C4-2B (cell line): Measurements from ENCODE around the gene NAPSA.

ENCODE experiments used
- ZFX ChIP-seq: fragments of 450-650 bp; IDR thresholded peaks from 2 replicates; pipeline ENCODE4 v1.6.1; 2017
- TF ChIP-seq, protein P1 (sequence below): fragments of 450-650 bp; conservative IDR thresholded peaks from 2 replicates; pipeline ENCODE4 v1.5.1; 2017; ENCODE audit warnings: mild to moderate bottlenecking

GRCh38 chr19:50313812-50314536, 51.5 kb downstream of the NAPSA start:
- TF ChIP-seq, protein P1, sequence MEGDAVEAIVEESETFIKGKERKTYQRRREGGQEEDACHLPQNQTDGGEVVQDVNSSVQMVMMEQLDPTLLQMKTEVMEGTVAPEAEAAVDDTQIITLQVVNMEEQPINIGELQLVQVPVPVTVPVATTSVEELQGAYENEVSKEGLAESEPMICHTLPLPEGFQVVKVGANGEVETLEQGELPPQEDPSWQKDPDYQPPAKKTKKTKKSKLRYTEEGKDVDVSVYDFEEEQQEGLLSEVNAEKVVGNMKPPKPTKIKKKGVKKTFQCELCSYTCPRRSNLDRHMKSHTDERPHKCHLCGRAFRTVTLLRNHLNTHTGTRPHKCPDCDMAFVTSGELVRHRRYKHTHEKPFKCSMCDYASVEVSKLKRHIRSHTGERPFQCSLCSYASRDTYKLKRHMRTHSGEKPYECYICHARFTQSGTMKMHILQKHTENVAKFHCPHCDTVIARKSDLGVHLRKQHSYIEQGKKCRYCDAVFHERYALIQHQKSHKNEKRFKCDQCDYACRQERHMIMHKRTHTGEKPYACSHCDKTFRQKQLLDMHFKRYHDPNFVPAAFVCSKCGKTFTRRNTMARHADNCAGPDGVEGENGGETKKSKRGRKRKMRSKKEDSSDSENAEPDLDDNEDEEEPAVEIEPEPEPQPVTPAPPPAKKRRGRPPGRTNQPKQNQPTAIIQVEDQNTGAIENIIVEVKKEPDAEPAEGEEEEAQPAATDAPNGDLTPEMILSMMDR: no peak
- TF ChIP-seq ZFX: no peak
